Panc1 (cell line): ENCODE results near the gene SLC7A4. TPM values are rescaled to one million over a fixed set of nuclear protein-coding genes. Genes with fewer than 3 reads are reported as not detected.

ENCODE experiments used
- ATAC-seq: fragments of 200-7000 bp; cut with Tn5 transposase; 2 replicates; pipeline ENCODE4 v1.9.1; 2020; ENCODE audit warnings: mild to moderate bottlenecking, moderate library complexity
- BruUV-seq: library from RNA; stranded (reverse); fragments of 400-500 nt; replicated peaks from 2 replicates; lab custom pipeline; 2021; lab: Mats Ljungman, UMichigan
- CTCF ChIA-PET: fragments of 300-600 bp; sonication (Branson Sonifier 250); formaldehyde crosslinking; loops from one replicate; lab custom pipeline; 2022; ENCODE audit warnings: antibody characterized with exemption; lab: Charles Lee
- POLR2A ChIA-PET: fragments of 300-600 bp; sonication (Branson Sonifier 250); formaldehyde crosslinking; loops from one replicate; lab custom pipeline; 2022; ENCODE audit warnings: antibody characterized with exemption; lab: Charles Lee
- DNase-seq: peaks from one replicate; pipeline ENCODE4 v3.0.0-alpha.2; 2010; ENCODE audit warnings: low read depth, low spot score
- H3K27ac ChIP-seq: 2 replicates; pipeline ENCODE4 v1.5.1; 2011; ENCODE audit warnings: mild to moderate bottlenecking, low read length, inconsistent platforms
- H3K27me3 ChIP-seq: fragments of 200-500 bp; sonication (Bioruptor generic); 2 replicates; pipeline ENCODE4 v1.6.0; 2014; ENCODE audit warnings: low read length, inconsistent platforms; ENCODE audit not compliant: control insufficient read depth, insufficient read depth
- H3K36me3 ChIP-seq: fragments of 200-500 bp; sonication (Bioruptor generic); 2 replicates; pipeline ENCODE4 v1.5.1; 2014; ENCODE audit warnings: inconsistent platforms, mild to moderate bottlenecking, low read length, moderate library complexity; ENCODE audit not compliant: control insufficient read depth, insufficient read depth
- H3K4me1 ChIP-seq: 2 replicates; pipeline ENCODE4 v1.5.1; 2011; ENCODE audit warnings: inconsistent platforms, mild to moderate bottlenecking, low read length, moderate library complexity; ENCODE audit not compliant: control insufficient read depth, insufficient read depth
- H3K4me3 ChIP-seq, 2 experiments: 2 replicates each; pipeline ENCODE4 v1.5.1; 2011 to 2012; ENCODE audit warnings: low read depth in 2 of 2, low read length in 2 of 2, mild to moderate bottlenecking in 2 of 2, inconsistent platforms in 1 of 2, moderate library complexity in 1 of 2
- H3K9me3 ChIP-seq: fragments of 200-500 bp; sonication (Bioruptor generic); 2 replicates; pipeline ENCODE4 v1.5.1; 2014; ENCODE audit warnings: low read depth, mild to moderate bottlenecking, inconsistent platforms, low read length, moderate library complexity; ENCODE audit not compliant: control insufficient read depth, insufficient read depth
- POLR2AphosphoS5 ChIP-seq: IDR thresholded peaks from 2 replicates; pipeline ENCODE4 v1.6.1; 2012; ENCODE audit warnings: mild to moderate bottlenecking, low read depth, low read length, moderate library complexity
- REST ChIP-seq, 2 experiments: IDR thresholded peaks; 2 replicates each; pipeline ENCODE4 v1.6.1; 2011 to 2012; ENCODE audit warnings: low read depth in 2 of 2, control low read depth in 1 of 2, low read length in 1 of 2, mild to moderate bottlenecking in 1 of 2, moderate library complexity in 1 of 2; ENCODE audit not compliant: insufficient read depth in 1 of 2
- SIN3A ChIP-seq: IDR thresholded peaks from 2 replicates; pipeline ENCODE4 v1.6.1; 2012; ENCODE audit warnings: low read depth, mild to moderate bottlenecking, low read length, moderate library complexity, borderline replicate concordance; ENCODE audit not compliant: insufficient read depth
- TCF7L2 ChIP-seq: IDR thresholded peaks from 2 replicates; pipeline ENCODE4 v1.6.1; 2011; ENCODE audit warnings: mild to moderate bottlenecking, low read depth, low read length, inconsistent platforms
- in situ Hi-C: cut with HindIII; loops from 2 replicates; pipeline ENCODE4 v1.10.0; 2016; ENCODE audit warnings: low sequenced_read_pairs, low pct_unique_long_range_greater_than_20kb
- intact Hi-C: fragments of 100-400 bp; cut with micrococcal nuclease; formaldehyde crosslinking; loops from one replicate; pipeline ENCODE4 v1.10.0; 2022; ENCODE audit not compliant: unreplicated experiment
- total RNA-seq: library from RNA; stranded (reverse); gene quantifications from one replicate; pipeline ENCODE4 v1.2.1, GENCODE V29; 2021; ENCODE audit not compliant: unreplicated experiment
- TF ChIP-seq, protein P1 (sequence below): fragments of 450-650 bp; IDR thresholded peaks from 2 replicates; pipeline ENCODE4 v1.5.1; 2017; ENCODE audit warnings: mild to moderate bottlenecking

Gene SLC7A4
- total RNA-seq, 1 experiment from 2014 or later: not detected

GRCh38 chr22:21047730-21048129, 15.4 kb upstream of the SLC7A4 start:
- in situ Hi-C loops (no loop called here), intact Hi-C loops (no loop called here)
- no peak overlapping the region for H3K4me3 ChIP-seq
- ATAC-seq (no peak), DNase-seq (no peak)
- no peak overlapping the region for H3K27ac ChIP-seq
- CTCF ChIA-PET: no interaction called here
- BruUV-seq: no TSS peak
- H3K36me3 ChIP-seq: no peaks in the 10 kb centered on the region
- no peaks in the 10 kb centered on the region for H3K9me3 ChIP-seq
- H3K4me1 ChIP-seq: peaks cover 5% of the 10 kb centered on the region; the same call in 1 of the 2 replicates
- H3K27me3 ChIP-seq: no peaks in the 10 kb centered on the region
- no peak for TF ChIP-seq TCF7L2
- POLR2A ChIA-PET: no interaction called here

GRCh38 chr22:21047035-21047661, 14.8 kb upstream of the SLC7A4 start:
- Histone ChIP-seq H3K4me1 (peaks cover 5% of the 10 kb centered on the region; the same call in 1 of the 2 replicates), H3K27me3 (no peaks in the 10 kb centered on the region), H3K4me3 (no peak overlapping the region), H3K9me3 (no peaks in the 10 kb centered on the region), H3K27ac (no peak overlapping the region), H3K36me3 (no peaks in the 10 kb centered on the region)
- CTCF ChIA-PET: no interaction called here
- TF ChIP-seq SIN3A (no peak), REST (IDR thresholded peaks at IDR 0.05; ENCODE audit: insufficient read depth in 1 of 2, low read depth in 2 of 2, low read length in 1 of 2) (no peak), TCF7L2 (no peak), POLR2AphosphoS5 (no peak)
- TF ChIP-seq, protein P1, sequence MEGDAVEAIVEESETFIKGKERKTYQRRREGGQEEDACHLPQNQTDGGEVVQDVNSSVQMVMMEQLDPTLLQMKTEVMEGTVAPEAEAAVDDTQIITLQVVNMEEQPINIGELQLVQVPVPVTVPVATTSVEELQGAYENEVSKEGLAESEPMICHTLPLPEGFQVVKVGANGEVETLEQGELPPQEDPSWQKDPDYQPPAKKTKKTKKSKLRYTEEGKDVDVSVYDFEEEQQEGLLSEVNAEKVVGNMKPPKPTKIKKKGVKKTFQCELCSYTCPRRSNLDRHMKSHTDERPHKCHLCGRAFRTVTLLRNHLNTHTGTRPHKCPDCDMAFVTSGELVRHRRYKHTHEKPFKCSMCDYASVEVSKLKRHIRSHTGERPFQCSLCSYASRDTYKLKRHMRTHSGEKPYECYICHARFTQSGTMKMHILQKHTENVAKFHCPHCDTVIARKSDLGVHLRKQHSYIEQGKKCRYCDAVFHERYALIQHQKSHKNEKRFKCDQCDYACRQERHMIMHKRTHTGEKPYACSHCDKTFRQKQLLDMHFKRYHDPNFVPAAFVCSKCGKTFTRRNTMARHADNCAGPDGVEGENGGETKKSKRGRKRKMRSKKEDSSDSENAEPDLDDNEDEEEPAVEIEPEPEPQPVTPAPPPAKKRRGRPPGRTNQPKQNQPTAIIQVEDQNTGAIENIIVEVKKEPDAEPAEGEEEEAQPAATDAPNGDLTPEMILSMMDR: no peak
- POLR2A ChIA-PET: no interaction called here
- no peak for ATAC-seq
- no peak for DNase-seq
- in situ Hi-C loops (no loop called here), intact Hi-C loops (no loop called here)
- no TSS peak for BruUV-seq

DNA sequence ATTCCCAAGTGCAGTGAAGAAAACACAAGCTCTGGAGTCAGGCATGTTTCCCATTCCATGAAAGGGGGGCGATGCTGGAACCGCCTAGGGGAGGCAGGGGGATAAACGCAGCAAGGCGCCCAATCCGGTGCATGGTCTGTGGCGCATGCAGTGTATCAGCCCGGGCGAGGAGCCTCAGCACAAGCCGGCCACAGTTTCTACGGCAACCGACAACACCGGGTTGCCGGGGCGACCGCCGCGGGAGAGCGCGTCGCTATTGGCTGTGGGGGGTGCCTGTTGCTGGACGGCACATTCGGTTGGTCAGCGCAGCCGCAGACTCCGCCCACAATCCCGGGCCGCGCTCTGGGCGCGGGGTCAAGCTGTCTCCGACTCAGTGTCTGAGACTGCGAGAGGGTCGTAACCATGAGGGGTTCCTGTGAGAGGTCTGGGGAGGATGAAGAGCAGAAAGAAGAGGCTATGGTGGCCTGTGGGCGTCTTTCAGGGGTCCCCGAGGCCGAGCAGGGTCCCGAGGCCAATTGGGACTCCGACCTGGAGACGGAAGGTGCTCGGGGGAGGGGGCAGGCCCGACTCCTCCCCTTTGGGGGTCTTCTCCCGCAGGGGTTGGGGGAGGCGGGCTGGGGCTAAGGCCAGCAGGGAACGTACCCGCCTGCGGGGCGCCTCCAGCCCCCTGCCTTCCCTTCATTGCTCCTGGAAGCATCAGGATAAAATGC, 13.4 kb upstream of the SLC7A4 start, which contains the start of gene LRRC74B:
LRRC74B (plus strand) TSS at position 362 of the 710 bp plus-strand sequence; CDS start at position 403, 41 bp downstream.
- in situ Hi-C loops (no loop called here), intact Hi-C loops (no loop called here)
- TF ChIP-seq, protein P1: no peak
- TF ChIP-seq REST (IDR thresholded peaks at IDR 0.05; ENCODE audit: insufficient read depth in 1 of 2, low read depth in 2 of 2, low read length in 1 of 2): no peak
- Histone ChIP-seq H3K27ac (no peak within 1 kb of the TSS), H3K9me3 (no peaks in the 10 kb centered on the region), H3K27me3 (no peaks in the 10 kb centered on the region), H3K4me3 (peak within 1 kb of the TSS; percentile 39 to 61), H3K36me3 (no peaks in the 10 kb centered on the region), H3K4me1 (peaks cover 5% of the 10 kb centered on the region; the same call in 1 of the 2 replicates)
- ATAC-seq: peak; percentile 97
- CTCF ChIA-PET: no interaction called here
- no peak for DNase-seq
- POLR2A ChIA-PET: no interaction called here
- no TSS peak for BruUV-seq
